SK-N-SH treated with all-trans-retinoic acid at 6 μM for 48 hours (cell line): ENCODE results near the gene RALB.

Source experiments
- CSDC2 ChIP-seq: fragments of 250-450 bp; sonication (Bioruptor Pico); IDR thresholded peaks from 2 replicates; pipeline ENCODE4 v1.5.0; 2020; ENCODE audit warnings: mild to moderate bottlenecking, moderate library complexity
- PATZ1 ChIP-seq: fragments of 250-450 bp; sonication (Bioruptor Pico); IDR thresholded peaks from 2 replicates; pipeline ENCODE4 v1.8.0; 2020; ENCODE audit warnings: mild to moderate bottlenecking, moderate library complexity, borderline replicate concordance
- PPARA ChIP-seq: fragments of 250-450 bp; sonication (Bioruptor Pico); IDR thresholded peaks from 2 replicates; pipeline ENCODE4 v1.5.0; 2020; ENCODE audit warnings: mild to moderate bottlenecking, borderline replicate concordance
- ZC3H10 ChIP-seq: fragments of 250-450 bp; sonication (Bioruptor Pico); IDR thresholded peaks from 2 replicates; pipeline ENCODE4 v1.5.1; 2021; ENCODE audit warnings: mild to moderate bottlenecking, moderate library complexity
- ZFP3 ChIP-seq: fragments of 250-450 bp; sonication (Bioruptor Pico); IDR thresholded peaks from 2 replicates; pipeline ENCODE4 v1.5.0; 2020; ENCODE audit warnings: mild to moderate bottlenecking, moderate library complexity
- ZFP30 ChIP-seq: fragments of 450-650 bp; formaldehyde crosslinking; IDR thresholded peaks from 2 replicates; pipeline ENCODE4 v1.5.0; 2022; ENCODE audit warnings: mild to moderate bottlenecking, moderate library complexity
- ZNF565 ChIP-seq: fragments of 450-650 bp; formaldehyde crosslinking; conservative IDR thresholded peaks from 2 replicates; pipeline ENCODE4 v1.5.0; 2020; ENCODE audit warnings: low read depth, mild to moderate bottlenecking, moderate library complexity

GRCh38 chr2:120343433-120344105 lies 90.9 kb downstream of the RALB start:
- TF ChIP-seq ZFP30 (no peak), ZNF565 (no peak), ZFP3 (CRISPR knock-in tag) (no peak), PPARA (CRISPR knock-in tag) (no peak), ZC3H10 (CRISPR knock-in tag) (no peak), PATZ1 (no peak), CSDC2 (no peak)
